GM12878 (cell line): ENCODE results near the gene FOXP1. TPM values are rescaled to one million over a fixed set of nuclear protein-coding genes. Genes with fewer than 3 reads are reported as not detected.

Experiments
- ATAC-seq: fragments of 200-7000 bp; cut with Tn5 transposase; 3 replicates; pipeline ENCODE4 v1.9.1; 2020; ENCODE audit warnings: mild to moderate bottlenecking, moderate library complexity
- BruUV-seq: library from RNA; stranded (reverse); fragments of 400-500 nt; replicated peaks from 2 replicates; lab custom pipeline; 2021; lab: Mats Ljungman, UMichigan
- CTCF ChIA-PET: fragments of 300-600 bp; sonication (Branson Sonifier 250); formaldehyde crosslinking; extraction: SDS; loops from one replicate; lab custom pipeline; 2021; ENCODE audit warnings: inconsistent platforms; lab: Yijun Ruan, JAX
- POLR2A ChIA-PET: fragments of 350-600 bp; formaldehyde crosslinking; extraction: SDS; loops from one replicate; lab custom pipeline; 2021; ENCODE audit warnings: inconsistent platforms; lab: Charles Lee
- RAD21 ChIA-PET: fragments of 300-600 bp; sonication (Branson Sonifier 250); formaldehyde crosslinking; loops from one replicate; lab custom pipeline; 2023; ENCODE audit warnings: antibody characterized with exemption; ENCODE audit not compliant: unreplicated experiment; lab: Charles Lee
- SMC1A ChIA-PET: fragments of 300-600 bp; sonication (Branson Sonifier 250); formaldehyde crosslinking; loops from one replicate; lab custom pipeline; 2023; ENCODE audit not compliant: unreplicated experiment, uncharacterized antibody; lab: Charles Lee
- DNase-seq: peaks from one replicate; pipeline ENCODE4 v3.0.0-alpha.2; 2011; ENCODE audit warnings: low read depth, low spot score
- FAIRE-seq: peaks from 3 replicates; lab custom pipeline; 2011; peaks lifted over from hg19 to GRCh38; lab: Jason Lieb, UNC
- H2AFZ ChIP-seq: 2 replicates; pipeline ENCODE4 v1.6.0; 2011; ENCODE audit warnings: low read depth, low read length, control low read depth; ENCODE audit not compliant: control insufficient read depth
- H3K27ac ChIP-seq: 2 replicates; pipeline ENCODE4 v1.5.1; 2011; ENCODE audit warnings: control low read depth; ENCODE audit not compliant: control insufficient read depth, insufficient read depth
- H3K27me3 ChIP-seq, 2 experiments: replicated peaks in 1 of 2; 2 replicates each; pipeline versions ENCODE4 v1.6.0 to v1.6.1; 2011; ENCODE audit warnings: low read length in 1 of 2; ENCODE audit not compliant: control insufficient read depth in 2 of 2, insufficient read depth in 2 of 2
- H3K36me3 ChIP-seq, 2 experiments: 2 replicates each; pipeline ENCODE4 v1.5.1; 2011; ENCODE audit warnings: low read length in 1 of 2; ENCODE audit not compliant: control insufficient read depth in 2 of 2, insufficient read depth in 2 of 2
- H3K4me1 ChIP-seq: 2 replicates; pipeline ENCODE4 v1.6.1; 2011; ENCODE audit warnings: mild to moderate bottlenecking, low read length, moderate library complexity, mixed read lengths; ENCODE audit not compliant: control insufficient read depth, insufficient read depth
- H3K4me2 ChIP-seq: 2 replicates; pipeline ENCODE4 v1.6.0; 2011; ENCODE audit warnings: control low read depth; ENCODE audit not compliant: control insufficient read depth, insufficient read depth
- H3K4me3 ChIP-seq: fragments of 200-600 bp; sonication (generic); 2 replicates; pipeline ENCODE4 v1.5.1; 2016
- H3K79me2 ChIP-seq: 2 replicates; pipeline ENCODE4 v1.6.0; 2011; ENCODE audit warnings: low read length; ENCODE audit not compliant: control insufficient read depth, insufficient read depth
- H3K9ac ChIP-seq: 2 replicates; pipeline ENCODE4 v1.8.0; 2011; ENCODE audit warnings: low read length, control low read depth, mixed read lengths; ENCODE audit not compliant: control insufficient read depth, insufficient read depth
- H3K9me3 ChIP-seq: replicated peaks from 3 replicates; pipeline ENCODE4 v1.5.1; 2011; ENCODE audit warnings: mild to moderate bottlenecking, low read length; ENCODE audit not compliant: control insufficient read depth, insufficient read depth
- H4K20me1 ChIP-seq: 2 replicates; pipeline ENCODE4 v1.6.0; 2011; ENCODE audit not compliant: control insufficient read depth, insufficient read depth
- BACH1 ChIP-seq: fragments of 450-650 bp; IDR thresholded peaks from 2 replicates; pipeline ENCODE4 v1.6.1; 2017; ENCODE audit warnings: mild to moderate bottlenecking, borderline replicate concordance
- BCL3 ChIP-seq: IDR thresholded peaks from 2 replicates; pipeline ENCODE4 v1.6.1; 2011; ENCODE audit warnings: borderline replicate concordance, low read depth, mild to moderate bottlenecking, moderate library complexity, low read length; ENCODE audit not compliant: insufficient read depth, poor library complexity, severe bottlenecking
- CTCF ChIP-seq, 3 experiments: IDR thresholded peaks in 2 of 3; conservative IDR thresholded peaks in 1 of 3; 2 replicates each; pipeline ENCODE4 v1.5.1; 2011; ENCODE audit warnings: low read depth in 3 of 3, low read length in 3 of 3, mild to moderate bottlenecking in 3 of 3, control low read depth in 2 of 3, moderate library complexity in 2 of 3, inconsistent platforms in 1 of 3, mixed read lengths in 1 of 3; ENCODE audit not compliant: control insufficient read depth in 2 of 3, insufficient read depth in 1 of 3; ENCODE audit errors: extremely low read depth in 1 of 3
- GABPA ChIP-seq: IDR thresholded peaks from 2 replicates; pipeline ENCODE4 v1.6.1; 2014; ENCODE audit warnings: antibody characterized with exemption, low read depth, mild to moderate bottlenecking, inconsistent platforms
- GATAD2B ChIP-seq: fragments of 450-650 bp; conservative IDR thresholded peaks from 2 replicates; pipeline ENCODE4 v1.6.1; 2017; ENCODE audit warnings: low read depth, mild to moderate bottlenecking, moderate library complexity
- KAT2A ChIP-seq: conservative IDR thresholded peaks from 2 replicates; pipeline ENCODE4 v1.6.1; 2011; ENCODE audit warnings: low read depth, low read length; ENCODE audit not compliant: control insufficient read depth
- KLF5 ChIP-seq: fragments of 450-650 bp; IDR thresholded peaks from 2 replicates; pipeline ENCODE4 v1.6.1; 2014; ENCODE audit warnings: mild to moderate bottlenecking; ENCODE audit not compliant: partially characterized antibody
- MTA3 ChIP-seq: IDR thresholded peaks from 2 replicates; pipeline ENCODE4 v1.6.1; 2012; ENCODE audit warnings: low read length, inconsistent platforms, borderline replicate concordance
- MXI1 ChIP-seq: fragments of 150-350 bp; IDR thresholded peaks from 2 replicates; pipeline ENCODE4 v1.6.1; 2011; ENCODE audit warnings: low read depth, mild to moderate bottlenecking, inconsistent platforms, low read length, improper control_type of control experiment
- NFYA ChIP-seq: IDR thresholded peaks from 2 replicates; pipeline ENCODE4 v1.6.1; 2011; ENCODE audit warnings: low read depth, mild to moderate bottlenecking, low read length, improper control_type of control experiment, borderline replicate concordance
- NR2C2 ChIP-seq: IDR thresholded peaks from 2 replicates; pipeline ENCODE4 v1.6.1; 2011; ENCODE audit warnings: borderline replicate concordance, low read depth; ENCODE audit not compliant: control insufficient read depth, insufficient read length
- NR2F1 ChIP-seq: fragments of 450-650 bp; conservative IDR thresholded peaks from 2 replicates; pipeline ENCODE4 v1.6.1; 2017; ENCODE audit warnings: mild to moderate bottlenecking
- SIN3A ChIP-seq: IDR thresholded peaks from 2 replicates; pipeline ENCODE4 v1.6.1; 2012; ENCODE audit warnings: low read depth, low read length, improper control_type of control experiment
- SKIL ChIP-seq: fragments of 450-650 bp; IDR thresholded peaks from 2 replicates; pipeline ENCODE4 v1.6.1; 2017; ENCODE audit warnings: mild to moderate bottlenecking, low read depth, inconsistent platforms; ENCODE audit not compliant: poor library complexity, severe bottlenecking
- SMARCA5 ChIP-seq: fragments of 450-650 bp; IDR thresholded peaks from 2 replicates; pipeline ENCODE4 v1.6.1; 2017; ENCODE audit warnings: mild to moderate bottlenecking
- STAT3 ChIP-seq: IDR thresholded peaks from 2 replicates; pipeline ENCODE4 v1.6.1; 2011; ENCODE audit warnings: low read depth, low read length, improper control_type of control experiment
- USF2 ChIP-seq: IDR thresholded peaks from 2 replicates; pipeline ENCODE4 v1.6.1; 2011; ENCODE audit warnings: low read depth, low read length, improper control_type of control experiment, borderline replicate concordance
- WGBS: methylation state at CpG from one replicate; pipeline ENCODE4 v1.1.6; 2016; ENCODE audit warnings: low lambda C conversion rate; ENCODE audit not compliant: insufficient replicate concordance, insufficient coverage; ENCODE audit errors: missing lambda C conversion rate; 5-methylcytosine and 5-hydroxymethylcytosine counted together
- in situ Hi-C: fragments of 300-500 bp; cut with MboI; formaldehyde crosslinking; loops from 9 replicates; pipeline ENCODE4 v1.14.3; 2018; ENCODE audit warnings: mixed read lengths
- intact Hi-C: fragments of 100-400 bp; cut with micrococcal nuclease; formaldehyde crosslinking; loops from one replicate; pipeline ENCODE4 v1.14.2; 2022; ENCODE audit not compliant: unreplicated experiment
- polyA plus RNA-seq, 11 experiments: library from polyadenylated mRNA; depleted of rRNA in 4 of 11; unstranded in 6 of 11; stranded (reverse) in 5 of 11; fragments of >200 nt; fragmentation: Nextera tagmentation in 4 of 11; fragmentation: Illumina TruSeq in 1 of 11; extraction: Ambion mirVana in 4 of 11; extraction: Trizol in 1 of 11; gene quantifications; 1 replicate in 1 of 11; 2 replicates in 10 of 11; pipeline versions ENCODE4 v1.2.1 to v1.2.3, GENCODE V29; 2011 to 2016; ENCODE audit warnings: inconsistent platforms in 2 of 11, missing spikeins in 2 of 11, low read depth in 1 of 11
- total RNA-seq, 4 experiments: library from RNA; depleted of rRNA in 3 of 4; stranded (reverse); fragments of >200 nt in 3 of 4; fragmentation: Illumina TruSeq in 1 of 4; extraction: Trizol in 1 of 4; gene quantifications; 2 replicates each; pipeline versions ENCODE4 v1.2.1 to v1.2.3, GENCODE V29; 2013 to 2021

FOXP1 gene
- total and polyA plus RNA-seq, 10 of the 15 experiments (the other 5 are each of a cell fraction or from before 2014, with no cell fraction given) = 0.05 to 1.6 (median 0.20) TPM; not detected in 1

GRCh38 chr3:71482771-71483170 lies 100.8 kb downstream of the FOXP1 start:
- ChIA-PET POLR2A (no interaction called here), RAD21 (no interaction called here), CTCF (no interaction called here), SMC1A (no interaction called here)
- DNase-seq (no peak), ATAC-seq (no peak), FAIRE-seq (no peak)
- Histone ChIP-seq H3K79me2 (no peaks in the 10 kb centered on the region), H4K20me1 (no peaks in the 10 kb centered on the region), H2AFZ (no peak overlapping the region), H3K4me2 (no peak overlapping the region), H3K4me3 (no peak overlapping the region), H3K27ac (no peak overlapping the region), H3K9me3 (no peaks in the 10 kb centered on the region), H3K9ac (no peak overlapping the region), H3K36me3 (no peaks in the 10 kb centered on the region), H3K27me3 (no peaks in the 10 kb centered on the region), H3K4me1 (no peaks in the 10 kb centered on the region)
- in situ Hi-C loops (no loop called here), intact Hi-C loops (loop anchor here (1.0 kb wide), 1 partner anchor 82 kb away; no protein-coding TSS in a partner anchor)
- TF ChIP-seq MXI1 (no peak), SMARCA5 (no peak), KLF5 (no peak), NR2C2 (no peak), SKIL (no peak), STAT3 (no peak), USF2 (no peak), MTA3 (no peak), GABPA (no peak), SIN3A (no peak), GATAD2B (no peak), CTCF (IDR thresholded peaks at IDR 0.05 in 2 of 3, conservative IDR thresholded peaks at IDR 0.05 in 1 of 3; ENCODE audit: control insufficient read depth in 2 of 3, extremely low read depth in 1 of 3, insufficient read depth in 1 of 3, low read depth in 3 of 3, low read length in 3 of 3) (no peak), KAT2A (no peak), BCL3 (no peak), NR2F1 (no peak), BACH1 (no peak), NFYA (no peak)
- WGBS = 23% methylated on average over 4 of the region's 5 CpGs
- no TSS peak for BruUV-seq
